Breast epithelium (tissue), 4 donors: Measurements from ENCODE around the gene ITPRID2. TPM values are rescaled to one million over a fixed set of nuclear protein-coding genes. Genes with fewer than 3 reads are reported as not detected.

ENCODE experiments used
- DNase-seq, 2 donors: peaks; one replicate each; pipeline ENCODE4 v3.0.0-alpha.2; 2019; ENCODE audit warnings: low spot score in 2 of 2
- H3K27ac ChIP-seq, 2 donors: fragments of 200-600 bp; sonication (generic) in 1 of 2; one replicate each; pipeline ENCODE4 v1.5.1; 2016 to 2019; ENCODE audit warnings: mild to moderate bottlenecking in 1 of 2
- H3K27me3 ChIP-seq, 2 donors: fragments of 200-600 bp; sonication (generic) in 1 of 2; one replicate each; pipeline versions ENCODE4 v1.5.1 to v1.6.0; 2017 to 2019; ENCODE audit warnings: control low read depth in 1 of 2, mild to moderate bottlenecking in 1 of 2
- H3K36me3 ChIP-seq: fragments of 200-600 bp; one replicate; pipeline ENCODE4 v1.5.1; 2019
- H3K4me1 ChIP-seq, 2 donors: fragments of 200-600 bp; sonication (generic); one replicate each; pipeline ENCODE4 v1.5.1; 2016 to 2019; ENCODE audit warnings: control low read depth in 1 of 2
- H3K4me3 ChIP-seq, 3 donors: fragments of 200-600 bp; sonication (generic); 1 replicate in 2 of 3; 2 replicates in 1 of 3; pipeline ENCODE4 v1.5.1; 2016 to 2019; ENCODE audit warnings: mild to moderate bottlenecking in 3 of 3, moderate library complexity in 2 of 3
- H3K9me3 ChIP-seq, 2 donors: fragments of 200-600 bp; sonication (generic) in 1 of 2; one replicate each; pipeline ENCODE4 v1.5.1; 2016 to 2019; ENCODE audit warnings: control low read depth in 1 of 2
- CTCF ChIP-seq, 3 donors: fragments of 450-650 bp; IDR thresholded peaks; one replicate each; pipeline ENCODE4 v1.5.1; 2016 to 2017; ENCODE audit warnings: antibody characterized with exemption in 3 of 3, mild to moderate bottlenecking in 3 of 3, moderate library complexity in 3 of 3
- POLR2A ChIP-seq: fragments of 450-650 bp; IDR thresholded peaks from one replicate; pipeline ENCODE4 v1.6.1; 2016; ENCODE audit warnings: antibody characterized with exemption, mild to moderate bottlenecking, moderate library complexity
- POLR2AphosphoS5 ChIP-seq, 3 donors: sonication (generic); formaldehyde crosslinking; IDR thresholded peaks; one replicate each; pipeline ENCODE4 v1.6.1; 2017; ENCODE audit warnings: antibody characterized with exemption in 3 of 3
- intact Hi-C: fragments of 100-400 bp; cut with DNase I; formaldehyde crosslinking; loops from one replicate; pipeline ENCODE4 v1.15.1; 2023; ENCODE audit warnings: low total_unique reads
- total RNA-seq, 3 donors: library from RNA; depleted of rRNA; stranded (reverse); fragments of >200 nt; gene quantifications; one replicate each; pipeline ENCODE4 v1.1.0, GENCODE V29; 2016

Gene ITPRID2
- total RNA-seq, 3 donors from 2014 or later, result 67.2 to 170 (median 98.9) TPM

GRCh38 chr2:181853696-181854095, 37.8 kb upstream of the ITPRID2 start:
- Histone ChIP-seq H3K27me3 (no peaks in the 10 kb centered on the region), H3K4me3 (no peak overlapping the region), H3K36me3 (no peaks in the 10 kb centered on the region), H3K9me3 (no peaks in the 10 kb centered on the region), H3K27ac (no peak overlapping the region), H3K4me1 (no peaks in the 10 kb centered on the region)
- no peak for TF ChIP-seq CTCF (IDR thresholded peaks at IDR 0.05)
- TF ChIP-seq POLR2AphosphoS5 (IDR thresholded peaks at IDR 0.05), result no peak
- TF ChIP-seq POLR2A, result no peak
- intact Hi-C loops, result no loop called here
- no peak for DNase-seq

GRCh38 chr2:181857483-181857882, 34.0 kb upstream of the ITPRID2 start:
- no peaks in the 10 kb centered on the region for H3K36me3 ChIP-seq
- H3K9me3 ChIP-seq, result no peaks in the 10 kb centered on the region
- H3K27me3 ChIP-seq, result no peaks in the 10 kb centered on the region
- no peak for DNase-seq
- intact Hi-C loops, result no loop called here
- no peak overlapping the region for H3K4me3 ChIP-seq
- no peaks in the 10 kb centered on the region for H3K4me1 ChIP-seq
- TF ChIP-seq POLR2A (no peak), CTCF (IDR thresholded peaks at IDR 0.05) (no peak), POLR2AphosphoS5 (IDR thresholded peaks at IDR 0.05) (no peak)
- H3K27ac ChIP-seq, result no peak overlapping the region

GRCh38 chr2:181858600-181858999, 32.9 kb upstream of the ITPRID2 start:
- TF ChIP-seq CTCF (IDR thresholded peaks at IDR 0.05) (no peak), POLR2AphosphoS5 (IDR thresholded peaks at IDR 0.05) (no peak), POLR2A (no peak)
- H3K36me3 ChIP-seq, result no peaks in the 10 kb centered on the region
- H3K9me3 ChIP-seq, result no peaks in the 10 kb centered on the region
- H3K4me3 ChIP-seq, result no peak overlapping the region
- DNase-seq, result no peak
- H3K27ac ChIP-seq, result no peak overlapping the region
- intact Hi-C loops, result no loop called here
- H3K27me3 ChIP-seq, result no peaks in the 10 kb centered on the region
- peaks cover 0 to 5% of the 10 kb centered on the region in 2 donors for H3K4me1 ChIP-seq

GRCh38 chr2:181859123-181859522, 32.4 kb upstream of the ITPRID2 start:
- TF ChIP-seq CTCF (IDR thresholded peaks at IDR 0.05), result no peak
- TF ChIP-seq POLR2AphosphoS5 (IDR thresholded peaks at IDR 0.05), result no peak
- no peak for TF ChIP-seq POLR2A

GRCh38 chr2:181859803-181860202, 31.7 kb upstream of the ITPRID2 start:
- Histone ChIP-seq H3K9me3 (no peaks in the 10 kb centered on the region), H3K4me1 (peaks cover 0 to 5% of the 10 kb centered on the region in 2 donors), H3K36me3 (no peaks in the 10 kb centered on the region), H3K27me3 (no peaks in the 10 kb centered on the region), H3K27ac (no peak overlapping the region), H3K4me3 (no peak overlapping the region)
- intact Hi-C loops, result no loop called here
- DNase-seq, result no peak
- no peak for TF ChIP-seq POLR2AphosphoS5 (IDR thresholded peaks at IDR 0.05)
- TF ChIP-seq CTCF (IDR thresholded peaks at IDR 0.05), result no peak
- TF ChIP-seq POLR2A, result no peak

More at GRCh38 chr2:181859123-181859522, 32.4 kb upstream of the ITPRID2 start:
- Histone ChIP-seq H3K36me3 (no peaks in the 10 kb centered on the region), H3K4me3 (no peak overlapping the region), H3K27me3 (no peaks in the 10 kb centered on the region), H3K27ac (no peak overlapping the region), H3K4me1 (peaks cover 0 to 5% of the 10 kb centered on the region in 2 donors), H3K9me3 (no peaks in the 10 kb centered on the region)
- intact Hi-C loops, result no loop called here
- no peak for DNase-seq
